ENCODE results near the gene SCYL1.

SCYL1 gene

DNA sequence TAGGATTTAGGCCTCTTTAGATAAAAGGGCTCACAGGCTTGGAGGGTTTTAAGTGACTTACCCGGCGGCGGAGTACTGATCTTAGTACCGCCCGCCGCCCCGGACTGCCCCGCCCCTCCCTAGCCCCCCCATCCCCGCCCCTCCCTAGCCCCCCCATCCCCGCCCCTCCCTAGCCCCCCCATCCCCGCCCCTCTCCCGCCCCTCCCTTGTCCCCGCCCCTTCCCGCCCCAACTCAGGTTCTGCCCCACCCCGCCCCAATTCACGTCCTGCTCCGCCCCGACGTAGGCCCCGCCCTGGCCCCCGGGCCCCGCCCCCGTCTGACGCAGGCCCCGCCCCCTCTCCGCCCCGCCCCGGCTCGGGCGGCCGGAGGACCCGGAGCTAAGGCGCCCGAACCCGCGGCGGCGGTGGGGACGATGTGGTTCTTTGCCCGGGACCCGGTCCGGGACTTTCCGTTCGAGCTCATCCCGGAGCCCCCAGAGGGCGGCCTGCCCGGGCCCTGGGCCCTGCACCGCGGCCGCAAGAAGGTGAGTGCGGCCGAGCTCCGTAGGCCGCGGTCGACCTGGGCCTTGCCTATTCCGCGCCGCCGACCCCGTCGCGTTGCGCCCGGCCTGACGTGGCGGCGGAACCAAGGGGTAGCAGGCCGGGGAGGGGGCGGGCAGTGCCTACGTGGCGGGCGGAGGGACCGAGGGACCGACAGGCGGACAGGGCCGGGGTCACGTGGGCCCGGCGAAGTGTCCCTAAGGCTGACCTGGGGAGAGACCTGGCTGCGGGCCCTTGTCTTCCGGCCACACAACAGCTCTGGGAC, at the start of gene SCYL1:
TSS of gene SCYL1 (plus strand) at position 343 of the 805 bp plus-strand sequence. CDS start at position 414, 71 bp downstream.
- peak; percentile 63 to 76 for DNase-seq (ENCODE audit: low read depth in 2 of 2)

GRCh38 chr11:65476632-65477148, 48.2 kb upstream of the SCYL1 start:
- DNase-seq (ENCODE audit: low read depth in 2 of 2) = no peak

DNA sequence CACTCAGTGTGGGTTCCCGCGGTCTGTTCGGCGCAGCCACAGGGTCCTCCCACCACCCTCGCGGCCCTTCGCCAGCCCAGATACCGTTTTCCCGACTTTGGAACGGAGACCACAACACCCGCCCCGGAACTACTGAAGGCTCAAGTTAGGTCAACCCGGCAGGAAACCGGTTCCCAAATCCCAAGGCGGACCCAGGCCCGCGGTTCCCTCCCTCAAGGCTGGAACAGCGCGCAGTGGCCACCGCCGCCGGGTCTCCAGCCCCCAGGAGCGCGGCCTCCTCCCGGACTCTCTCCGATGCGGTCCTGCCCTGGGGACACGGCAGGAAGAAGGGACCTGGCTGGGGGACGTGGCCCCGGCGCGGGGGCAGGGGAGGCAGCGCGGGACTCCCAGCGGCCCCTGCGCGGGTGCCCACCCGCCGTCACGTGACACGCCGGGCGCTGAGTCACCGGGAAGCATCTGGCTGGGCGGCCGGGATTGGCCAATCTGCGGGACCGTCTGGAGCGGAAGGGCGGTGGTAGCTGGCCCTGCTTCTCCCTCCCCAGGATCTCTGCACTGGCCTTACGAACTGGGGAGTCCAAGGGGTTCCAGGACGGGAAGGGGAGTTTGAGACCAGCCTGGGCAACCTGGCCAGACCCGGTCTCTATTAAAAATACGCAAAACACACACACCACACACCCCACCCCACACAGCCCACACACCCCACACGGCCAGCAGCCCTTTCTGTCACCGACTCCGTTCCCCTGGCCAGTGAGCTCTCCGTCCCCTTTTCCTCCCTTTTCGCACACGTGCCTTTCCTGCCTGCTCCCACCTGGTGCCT, 47.5 kb upstream of the SCYL1 start:
- peak; percentile 82 to 92 for DNase-seq (ENCODE audit: low read depth in 2 of 2)

GRCh38 chr11:65478388-65479183, 46.3 kb upstream of the SCYL1 start:
- DNase-seq (ENCODE audit: low read depth in 2 of 2) = no peak

- DNase-seq (ENCODE audit: low read depth in 2 of 2) = no peak
These were observed 45.4 kb upstream of the SCYL1 start for GRCh38 chr11:65479184-65480145.

GRCh38 chr11:65482306-65482850, 42.5 kb upstream of the SCYL1 start:
- DNase-seq (ENCODE audit: low read depth in 2 of 2) = no peak

- no peak for DNase-seq (ENCODE audit: low read depth in 2 of 2)
These were observed 39.0 kb upstream of the SCYL1 start for GRCh38 chr11:65485920-65486219.

GRCh38 chr11:65486570-65487466, 38.1 kb upstream of the SCYL1 start:
- DNase-seq (ENCODE audit: low read depth in 2 of 2) = no peak

DNA sequence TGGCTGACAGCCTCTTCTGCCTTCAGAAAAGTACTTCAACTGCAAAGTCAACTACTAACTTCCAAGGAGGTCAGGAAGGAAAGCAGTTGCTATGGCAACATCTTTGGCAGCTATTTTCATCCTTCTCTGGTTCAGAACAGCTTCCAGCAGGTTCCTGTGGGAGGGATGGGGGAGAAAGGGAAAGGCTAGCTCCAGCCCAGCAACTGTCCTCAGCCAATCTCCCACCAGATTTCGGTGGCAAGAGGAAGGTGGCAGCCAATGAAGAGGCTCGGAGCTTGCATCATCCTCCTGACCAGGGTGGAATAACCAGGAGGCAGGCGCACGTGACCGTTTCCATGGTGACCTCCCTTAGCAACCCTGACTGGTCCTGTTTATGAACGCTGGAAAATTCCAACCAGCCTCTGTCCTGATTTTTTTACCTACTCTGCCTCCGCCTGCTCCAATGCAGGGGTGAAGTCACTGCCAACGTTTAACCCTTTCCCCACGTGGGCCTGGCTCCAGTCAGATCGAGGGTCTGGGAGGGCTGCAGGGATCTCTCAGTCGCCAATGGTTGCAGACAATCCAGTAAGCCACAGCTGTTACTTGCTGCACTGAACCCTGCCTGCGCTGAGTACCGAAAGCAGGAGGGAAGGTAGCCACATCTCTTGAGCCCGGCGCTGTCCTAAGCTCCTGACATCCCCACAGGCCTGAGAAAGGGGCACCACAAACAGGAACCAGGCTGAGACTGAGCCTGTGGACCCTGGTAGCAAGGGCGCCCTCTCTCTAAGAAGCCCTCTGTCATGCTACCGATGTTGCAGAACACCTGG, 37.2 kb upstream of the SCYL1 start:
- DNase-seq (ENCODE audit: low read depth in 2 of 2) = peak in 1 of 2 donors; percentile 38

DNA sequence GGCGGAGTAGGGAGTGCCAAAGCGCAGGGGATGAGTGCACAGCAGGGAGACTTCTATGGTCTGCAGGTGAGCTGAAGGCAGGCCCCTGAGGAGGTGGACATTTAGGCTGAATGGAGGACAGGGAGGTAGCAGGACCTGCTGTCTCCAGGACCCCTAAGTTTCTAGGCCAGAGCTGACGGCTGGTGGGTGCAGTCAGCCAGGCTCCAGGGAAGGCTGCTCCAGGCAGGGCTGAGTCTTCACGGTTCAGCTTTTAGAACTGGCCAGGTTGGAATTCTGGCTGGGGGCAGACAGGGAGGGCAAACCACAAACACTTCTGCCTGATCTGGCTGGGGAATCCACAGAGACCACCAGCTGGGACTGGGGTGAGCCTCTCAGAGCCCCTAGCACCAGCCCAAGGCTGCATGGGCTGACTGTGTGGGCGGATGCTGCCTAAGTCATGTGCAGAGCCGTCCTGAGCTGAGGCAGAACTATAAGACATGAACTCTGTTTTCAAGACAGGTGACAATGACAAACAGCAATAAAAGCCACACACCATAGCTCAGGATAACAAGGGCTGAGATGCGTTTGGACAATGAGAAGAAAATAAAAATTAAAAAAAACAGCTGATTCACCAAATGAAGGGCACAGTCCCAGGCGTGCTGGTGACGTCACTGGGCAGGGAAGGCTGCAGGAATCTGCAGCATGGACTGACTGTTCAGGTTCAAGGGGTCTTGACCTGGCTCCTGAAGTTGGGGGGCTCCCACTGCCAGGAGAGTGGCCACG, 36.4 kb upstream of the SCYL1 start:
- DNase-seq (ENCODE audit: low read depth in 2 of 2) = no peak

- no peak for DNase-seq (ENCODE audit: low read depth in 2 of 2)
These were observed 35.7 kb upstream of the SCYL1 start for GRCh38 chr11:65489035-65489705.

- no peak for DNase-seq (ENCODE audit: low read depth in 2 of 2)
These were observed 35.1 kb upstream of the SCYL1 start for GRCh38 chr11:65489706-65490320.

DNA sequence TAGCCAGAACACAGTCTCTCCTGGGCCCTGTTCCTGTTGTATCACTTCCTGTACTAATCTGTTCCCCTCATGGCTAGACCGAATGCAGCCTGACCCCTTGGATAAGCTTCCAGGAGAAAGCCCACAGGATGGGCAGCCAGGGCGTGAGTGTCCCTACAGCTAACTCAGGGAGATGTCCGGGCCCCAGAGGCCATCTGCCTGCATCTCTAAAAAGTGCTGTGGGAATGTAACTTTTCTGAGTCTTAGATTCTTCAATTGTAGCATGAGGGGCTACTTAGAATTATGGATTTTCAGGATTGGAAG, 33.8 kb upstream of the SCYL1 start:
- no peak for DNase-seq (ENCODE audit: low read depth in 2 of 2)

DNA sequence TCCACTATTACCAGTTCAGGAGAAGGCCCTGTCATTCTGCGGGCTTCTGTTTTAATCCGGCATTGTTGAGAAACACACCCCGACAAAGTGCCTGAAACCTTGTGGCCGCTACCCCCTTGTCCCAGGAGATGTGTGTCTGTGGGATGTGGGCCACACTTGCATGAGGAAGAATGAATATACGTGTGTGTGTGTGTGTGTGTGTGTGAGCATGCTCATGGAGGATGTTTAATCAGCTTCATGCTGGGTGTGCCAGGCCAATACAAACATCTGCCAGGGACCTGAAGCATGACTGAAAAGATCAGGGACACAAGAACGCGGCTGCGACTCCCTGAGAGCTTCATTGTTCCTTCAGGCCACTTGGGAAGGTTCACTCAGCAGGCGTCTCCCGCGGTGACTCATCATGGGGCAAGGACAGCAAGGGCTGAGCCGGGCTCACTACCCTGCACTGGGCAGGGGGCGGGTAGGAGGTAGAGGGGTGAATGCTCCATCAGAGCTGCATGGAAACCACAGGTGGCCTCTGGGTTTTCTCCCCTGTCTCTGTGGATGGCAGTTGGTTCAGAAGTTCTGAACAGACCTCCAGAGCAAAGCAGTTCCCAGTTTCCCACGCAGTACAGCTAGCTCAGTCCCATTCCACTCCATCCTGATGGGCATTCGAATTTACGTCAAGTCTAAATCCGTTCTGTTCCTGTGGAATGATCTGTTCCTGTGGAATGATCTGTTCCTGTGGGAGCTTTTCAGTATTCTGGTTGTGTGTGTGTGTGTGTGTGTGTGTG, 33.1 kb upstream of the SCYL1 start:
- DNase-seq (ENCODE audit: low read depth in 2 of 2) = no peak

DNA sequence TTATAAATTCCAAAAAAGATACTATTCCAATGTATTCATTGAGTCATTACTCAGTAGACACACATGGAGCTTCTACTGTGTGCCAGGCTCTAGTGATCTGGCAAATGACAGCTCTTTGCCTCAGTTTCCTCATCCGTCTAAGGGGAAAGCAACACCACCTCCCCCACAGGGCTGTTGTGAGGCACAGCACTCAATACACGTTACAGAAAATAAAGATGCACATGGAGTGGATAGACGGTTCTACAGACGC, 32.6 kb upstream of the SCYL1 start:
- DNase-seq (ENCODE audit: low read depth in 2 of 2) = no peak

GRCh38 chr11:65492637-65493366, 32.1 kb upstream of the SCYL1 start:
- DNase-seq (ENCODE audit: low read depth in 2 of 2) = no peak

Data from stimulated activated CD8-positive, alpha-beta memory T cell treated with anti-CD3 and anti-CD28 coated beads, Interleukin-7, amount 100 ng/mL, for 4 hours (primary cell).